ENCODE data around the gene CCIN.
"Not testable (repeated sequence)": the region's sequence is repeated elsewhere in the genome, so short reads cannot be mapped to it uniquely, and the experiment has no call there.

Gene CCIN

DNA sequence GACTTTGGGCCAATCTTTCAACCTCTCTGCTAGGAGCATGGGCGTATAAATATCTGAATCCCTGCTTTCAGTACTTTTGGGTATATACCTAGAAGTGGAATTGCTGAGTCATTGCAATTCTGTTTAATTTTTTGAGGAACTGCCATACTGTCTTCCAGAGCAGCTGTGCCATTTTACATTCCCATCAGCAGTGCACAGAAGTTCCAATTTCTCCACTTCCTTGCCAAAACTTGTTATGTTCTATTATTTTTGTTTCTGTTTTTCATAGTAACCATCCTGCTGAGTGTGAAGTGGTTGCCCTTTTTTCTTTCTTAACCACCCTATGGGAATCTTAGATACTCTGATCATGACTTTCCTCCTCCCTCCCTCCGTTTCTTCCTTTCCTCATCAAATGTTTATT lies 11.1 kb upstream of the CCIN start:
- no peak for DNase-seq (ENCODE audit: low read depth in 3 of 3)

DNA sequence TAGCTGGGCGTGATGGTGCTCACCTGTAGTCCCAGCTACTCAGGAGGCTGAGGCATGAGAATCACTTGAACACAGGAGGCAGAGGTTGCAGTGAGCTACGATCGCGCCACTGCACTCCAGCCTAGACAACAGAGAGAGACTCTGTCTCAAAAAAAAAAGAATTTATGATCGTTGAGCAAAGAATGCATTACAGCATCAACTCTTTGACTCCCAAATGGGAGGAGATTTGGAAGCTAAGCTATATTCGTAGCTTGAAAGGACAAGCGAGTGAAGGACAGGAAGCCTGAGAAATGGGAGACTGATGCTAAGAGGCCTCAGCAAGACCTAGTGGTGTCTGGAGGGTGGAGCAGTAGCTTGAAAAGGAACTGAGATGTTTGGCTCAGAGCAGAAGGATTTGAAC lies 10.3 kb upstream of the CCIN start:
- no peak for DNase-seq (ENCODE audit: low read depth in 3 of 3)

DNA sequence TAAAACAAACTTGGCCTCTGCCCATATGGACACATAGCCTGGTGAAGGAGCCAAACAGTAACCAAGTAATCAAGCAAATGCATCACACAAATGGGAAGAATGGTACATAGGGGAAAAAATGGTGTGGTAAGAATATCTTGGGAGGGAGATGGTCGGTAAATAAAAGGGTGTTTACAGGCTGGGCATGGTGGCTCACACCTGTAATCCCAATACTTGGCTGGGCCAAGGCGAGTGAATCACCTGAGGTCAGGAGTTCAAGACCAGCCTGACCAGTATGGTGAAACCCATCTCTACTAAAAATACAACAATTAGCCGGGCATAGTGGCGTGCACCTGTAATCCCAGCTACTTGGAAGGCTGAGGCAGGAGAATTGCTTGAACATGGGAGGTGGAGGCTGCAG lies 9.7 kb upstream of the CCIN start:
- not testable (repeated sequence) for DNase-seq (ENCODE audit: low read depth in 3 of 3)

DNA sequence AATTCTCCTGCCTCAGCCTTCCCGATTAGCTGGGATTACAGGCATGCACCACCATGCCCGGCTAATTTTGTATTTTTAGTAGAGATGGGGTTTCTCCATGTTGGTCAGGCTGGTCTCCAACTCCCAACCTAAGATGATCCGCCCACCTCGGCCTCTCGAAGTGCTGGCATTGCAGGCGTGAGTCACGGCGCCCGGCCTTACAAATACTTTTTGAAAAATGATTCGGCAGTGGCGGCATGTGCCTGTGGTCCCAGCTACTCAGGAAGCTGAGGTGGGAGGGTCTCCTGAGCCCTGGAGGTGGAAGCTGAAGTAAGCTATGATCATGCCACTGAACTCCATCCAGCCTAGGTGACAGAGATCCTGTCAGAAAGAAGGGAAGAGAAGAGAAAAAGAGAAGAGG lies 9.1 kb upstream of the CCIN start:
- DNase-seq (ENCODE audit: low read depth in 3 of 3): not testable (repeated sequence)

GRCh38 chr9:36161187-36161586 lies 8.0 kb upstream of the CCIN start:
- no peak for DNase-seq (ENCODE audit: low read depth in 3 of 3)

- DNase-seq (ENCODE audit: low read depth in 3 of 3): no peak
These were observed 6.9 kb upstream of the CCIN start for GRCh38 chr9:36162211-36162738.

GRCh38 chr9:36163049-36163785 lies 6.0 kb upstream of the CCIN start:
- DNase-seq (ENCODE audit: low read depth in 3 of 3): no peak

- DNase-seq (ENCODE audit: low read depth in 3 of 3): no peak
These were observed 5.4 kb upstream of the CCIN start for GRCh38 chr9:36163786-36164170.

GRCh38 chr9:36164372-36164771 lies 4.8 kb upstream of the CCIN start:
- no peak for DNase-seq (ENCODE audit: low read depth in 3 of 3)

DNA sequence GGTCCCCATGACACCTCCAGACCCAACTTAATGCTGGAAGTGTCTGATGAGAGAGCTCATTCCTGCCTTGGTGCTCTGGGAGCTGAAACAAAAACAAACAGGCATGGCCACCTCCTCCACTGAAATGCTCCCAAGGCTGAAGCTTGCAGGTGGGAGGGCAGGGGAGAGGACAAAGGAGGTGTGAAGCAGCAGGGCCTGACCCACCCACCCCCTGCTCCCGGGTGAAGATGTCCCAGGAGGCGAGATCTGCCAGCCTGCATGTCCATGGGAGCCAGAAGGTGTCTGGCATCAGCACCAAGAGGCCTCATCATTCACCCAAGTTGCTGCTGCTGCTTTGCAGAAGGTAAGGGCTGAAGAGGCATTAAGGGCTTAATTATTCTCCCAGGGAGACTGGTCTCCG lies 4.2 kb upstream of the CCIN start:
- DNase-seq (ENCODE audit: low read depth in 3 of 3): no peak

GRCh38 chr9:36165826-36166167 lies 3.4 kb upstream of the CCIN start:
- no peak for DNase-seq (ENCODE audit: low read depth in 3 of 3)

DNA sequence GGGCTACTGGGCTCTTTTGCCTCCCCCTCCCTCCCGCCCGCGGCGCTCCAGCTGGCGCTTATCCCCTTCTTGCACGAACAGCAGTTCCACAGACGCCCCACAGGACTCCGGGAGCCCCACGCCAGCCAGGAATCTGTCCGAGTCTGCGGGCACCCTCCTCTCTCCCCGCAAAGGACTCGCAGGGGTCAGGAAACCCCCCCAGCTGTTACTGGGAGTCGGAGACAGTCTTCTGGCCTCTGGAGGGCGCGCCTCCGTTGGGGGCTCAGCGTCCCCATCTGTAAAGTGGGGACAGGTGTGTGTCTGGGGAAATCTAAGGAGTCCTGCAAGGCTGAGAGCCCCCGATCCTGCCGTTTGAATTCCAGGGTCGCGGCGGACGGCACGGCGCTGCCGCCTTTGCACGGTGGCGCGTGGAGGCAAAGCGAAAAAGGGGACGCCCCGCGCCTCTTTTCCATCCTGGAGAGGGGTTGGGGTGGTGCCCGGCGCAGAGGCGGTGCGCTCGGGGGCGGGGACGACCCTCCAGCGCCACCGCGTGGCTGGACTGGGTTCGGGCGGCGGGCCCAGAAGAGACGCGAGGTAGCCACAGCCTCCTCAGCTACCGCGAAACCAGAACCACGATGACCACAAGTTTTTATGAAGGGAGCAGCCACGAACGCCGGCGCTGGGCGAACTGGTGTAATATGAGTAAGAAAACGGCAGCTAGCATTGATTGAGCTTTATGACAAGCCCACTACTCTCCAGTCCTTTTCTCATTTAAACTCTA lies 2.8 kb upstream of the CCIN start:
- DNase-seq (ENCODE audit: low read depth in 3 of 3): peak; percentile 68 to 74 (median 69)

GRCh38 chr9:36169708-36170107 lies 520 bp downstream of the CCIN start:
- no peak for DNase-seq (ENCODE audit: low read depth in 3 of 3)

DNA sequence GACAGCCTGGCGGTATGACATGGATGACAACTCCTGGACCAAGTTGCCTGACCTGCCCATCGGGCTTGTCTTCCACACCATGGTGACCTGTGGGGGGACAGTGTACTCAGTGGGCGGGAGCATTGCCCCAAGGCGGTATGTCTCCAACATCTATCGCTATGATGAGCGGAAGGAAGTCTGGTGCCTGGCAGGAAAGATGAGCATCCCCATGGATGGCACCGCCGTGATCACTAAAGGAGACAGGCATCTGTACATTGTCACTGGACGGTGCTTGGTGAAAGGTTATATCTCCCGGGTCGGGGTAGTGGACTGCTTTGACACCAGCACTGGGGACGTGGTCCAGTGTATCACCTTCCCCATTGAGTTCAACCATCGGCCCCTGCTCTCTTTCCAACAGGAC lies 1.3 kb downstream of the CCIN start:
- DNase-seq (ENCODE audit: low read depth in 3 of 3): no peak

DNA sequence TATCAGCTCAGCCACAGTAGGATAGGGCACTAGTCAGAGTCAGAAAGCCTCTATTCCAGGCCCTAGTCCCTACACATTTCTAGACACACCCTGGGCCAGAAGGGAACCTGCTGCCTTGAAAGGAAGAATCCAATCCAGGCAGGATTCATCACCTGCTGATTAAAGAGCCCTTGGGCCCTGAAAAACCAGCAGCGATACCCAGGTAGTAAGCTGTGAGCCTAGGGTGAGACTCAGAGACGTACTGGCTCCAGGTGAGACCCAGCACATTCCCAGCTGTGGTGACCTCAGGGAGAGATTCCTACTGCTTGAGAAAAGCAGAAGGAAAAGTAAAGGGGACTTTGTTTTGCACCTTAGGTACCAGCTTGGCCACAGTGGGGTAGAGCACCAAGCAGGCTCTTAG lies 4.7 kb downstream of the CCIN start:
- DNase-seq (ENCODE audit: low read depth in 3 of 3): no peak

DNA sequence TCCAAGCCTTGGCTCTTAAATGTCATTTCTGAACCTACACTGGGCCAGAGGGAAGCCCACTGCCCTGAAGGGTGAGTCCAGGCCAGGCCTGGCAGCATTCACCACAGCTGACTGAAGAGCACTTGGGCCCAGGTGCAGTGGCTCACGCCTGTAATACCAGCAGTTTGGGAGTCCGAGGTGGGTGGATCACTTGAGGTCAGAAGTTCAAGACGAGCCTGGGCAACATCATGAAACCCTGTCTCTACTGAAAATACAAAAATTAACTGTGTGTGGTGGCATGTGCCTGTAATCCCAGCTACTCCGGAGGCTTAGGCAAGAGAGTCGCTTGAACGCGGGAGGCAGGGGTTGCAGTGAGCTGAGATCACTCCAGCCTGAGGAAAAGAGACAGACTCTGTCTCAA lies 5.1 kb downstream of the CCIN start:
- no peak for DNase-seq (ENCODE audit: low read depth in 3 of 3)

- DNase-seq (ENCODE audit: low read depth in 3 of 3): no peak
These were observed 5.5 kb downstream of the CCIN start for GRCh38 chr9:36174731-36175130.

GRCh38 chr9:36175209-36175608 lies 6.0 kb downstream of the CCIN start:
- DNase-seq (ENCODE audit: low read depth in 3 of 3): not testable (repeated sequence)

DNA sequence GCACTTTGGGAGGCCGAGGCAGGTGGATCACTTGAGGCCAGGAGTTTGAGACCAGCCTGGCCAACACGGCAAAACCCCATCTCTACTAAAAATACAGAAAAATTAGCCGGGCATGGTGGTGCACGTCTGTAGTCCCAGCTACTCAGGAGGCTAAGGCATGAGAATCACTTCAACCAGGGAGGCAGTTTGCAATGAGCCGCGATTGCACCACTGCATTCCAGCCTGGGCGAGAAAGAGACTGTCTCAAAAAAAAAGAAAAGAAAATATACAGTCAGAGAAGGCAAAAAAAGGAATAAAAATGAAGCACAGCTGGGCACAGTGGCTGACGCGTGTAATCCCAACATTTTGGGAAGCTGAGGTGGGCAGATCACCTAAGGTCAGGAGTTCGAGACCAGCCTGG lies 7.3 kb downstream of the CCIN start:
- DNase-seq (ENCODE audit: low read depth in 3 of 3): not testable (repeated sequence)

DNA sequence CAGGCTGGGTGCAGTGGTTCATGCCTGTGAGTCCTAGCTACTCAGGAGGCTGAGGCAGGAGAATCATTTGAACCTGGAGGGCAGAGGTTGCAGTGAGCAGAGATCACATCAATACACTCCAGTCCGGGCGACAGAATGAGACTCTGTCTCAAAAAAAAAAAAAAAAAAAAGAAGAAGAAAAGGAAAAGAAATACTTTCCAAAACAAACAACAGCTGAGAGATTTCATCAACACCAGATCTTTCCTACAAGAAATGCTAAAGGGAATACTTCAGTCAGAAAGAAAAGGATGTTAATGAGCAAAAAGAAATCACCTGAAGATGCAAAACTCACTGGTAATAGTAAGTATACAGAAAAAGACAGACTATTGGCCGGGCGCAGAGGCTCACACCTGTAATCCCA lies 8.4 kb downstream of the CCIN start:
- no peak for DNase-seq (ENCODE audit: low read depth in 3 of 3)

- DNase-seq (ENCODE audit: low read depth in 3 of 3): not testable (repeated sequence)
These were observed 11.1 kb downstream of the CCIN start for GRCh38 chr9:36180243-36180642.

GRCh38 chr9:36187414-36187813 lies 18.2 kb downstream of the CCIN start:
- no peak for DNase-seq (ENCODE audit: low read depth in 3 of 3)

GRCh38 chr9:36188212-36188611 lies 19.0 kb downstream of the CCIN start:
- no peak for DNase-seq (ENCODE audit: low read depth in 3 of 3)
